ENCODE measurements around the gene EXOC5.
"Not testable (repeated sequence)": the region's sequence is repeated elsewhere in the genome, so short reads cannot be mapped to it uniquely, and the experiment has no call there.

GRCh38 chr14:57202672-57203071 is 66.0 kb downstream of the EXOC5 start:
- TF ChIP-seq CTCF (conservative IDR thresholded peaks at IDR 0.05): peak; percentile 53
- not testable (repeated sequence) for TF ChIP-seq ZFX (IDR thresholded peaks at IDR 0.05)

All from C4-2B (cell line).